Natural killer cell (primary cell): Measurements from ENCODE around the gene ARHGDIA. TPM values are rescaled to one million over a fixed set of nuclear protein-coding genes. Genes with fewer than 3 reads are reported as not detected.

ENCODE experiments used
- ATAC-seq, 3 donors: fragments of 150-1000 bp in 2 of 3; fragments of 200-7000 bp in 1 of 3; cut with Tn5 transposase; 1 replicate in 1 of 3; 2 replicates in 2 of 3; pipeline ENCODE4 v1.10.0; 2021; ENCODE audit warnings: mild to moderate bottlenecking in 2 of 3, moderate library complexity in 2 of 3
- DNase-seq, 2 donors: peaks; one replicate each; pipeline versions ENCODE4 v3.0.0 to v3.0.0-alpha.2; 2013 to 2021; ENCODE audit warnings: mixed read lengths in 1 of 2
- H3K27ac ChIP-seq: one replicate; pipeline ENCODE4 v1.5.1; 2013; ENCODE audit warnings: mild to moderate bottlenecking, low read length
- H3K27me3 ChIP-seq: one replicate; pipeline ENCODE4 v1.6.1; 2013; ENCODE audit warnings: low read length; ENCODE audit not compliant: control insufficient read depth, insufficient read depth
- H3K36me3 ChIP-seq: one replicate; pipeline ENCODE4 v1.6.1; 2013; ENCODE audit warnings: low read length; ENCODE audit not compliant: control insufficient read depth, insufficient read depth
- H3K4me1 ChIP-seq: one replicate; pipeline ENCODE4 v1.6.1; 2013; ENCODE audit warnings: low read length; ENCODE audit not compliant: control insufficient read depth, insufficient read depth
- H3K4me3 ChIP-seq: one replicate; pipeline ENCODE4 v1.5.1; 2013; ENCODE audit warnings: low read length
- H3K9me3 ChIP-seq: one replicate; pipeline ENCODE4 v1.6.1; 2013; ENCODE audit warnings: low read length; ENCODE audit not compliant: control insufficient read depth, insufficient read depth
- H3K27ac Mint-ChIP-seq, 2 donors: one replicate each; pipeline ENCODE4 v1.8.0; 2022; ENCODE audit warnings: mild to moderate bottlenecking in 2 of 2, mixed read lengths in 2 of 2, moderate library complexity in 1 of 2
- H3K27me3 Mint-ChIP-seq, 2 donors: one replicate each; pipeline ENCODE4 v1.8.0; 2022; ENCODE audit warnings: low read depth in 2 of 2, mixed read lengths in 2 of 2
- H3K36me3 Mint-ChIP-seq: one replicate; pipeline ENCODE4 v1.8.0; 2022; ENCODE audit warnings: mixed read lengths
- H3K4me1 Mint-ChIP-seq, 2 donors: one replicate each; pipeline ENCODE4 v1.8.0; 2022; ENCODE audit warnings: mixed read lengths in 2 of 2
- H3K4me3 Mint-ChIP-seq: one replicate; pipeline ENCODE4 v1.8.0; 2022; ENCODE audit warnings: mild to moderate bottlenecking, moderate library complexity, mixed read lengths
- H3K9me3 Mint-ChIP-seq, 2 donors: one replicate each; pipeline ENCODE4 v1.8.0; 2022; ENCODE audit warnings: mixed read lengths in 2 of 2
- CTCF ChIP-seq: fragments of 200-600 bp; IDR thresholded peaks from one replicate; pipeline ENCODE4 v1.8.0; 2022; ENCODE audit warnings: antibody characterized with exemption
- WGBS: methylation state at CpG from one replicate; pipeline ENCODE4 v1.1.7; 2013; ENCODE audit warnings: missing lambda C conversion rate; ENCODE audit not compliant: insufficient coverage; 5-methylcytosine and 5-hydroxymethylcytosine counted together
- intact Hi-C: fragments of 100-400 bp; cut with micrococcal nuclease; formaldehyde crosslinking; loops from one replicate; pipeline ENCODE4 v1.14.2; 2022
- total RNA-seq, 4 donors: library from RNA; stranded (reverse); fragments of 120-200 nt in 1 of 4; gene quantifications; one replicate each; pipeline versions ENCODE4 v1.2.3 to v1.2.4, GENCODE V29; 2013 to 2022

Gene ARHGDIA
- total RNA-seq, 3 donors from 2014 or later (not counting 1 experiment from before 2014, with no cell fraction given): 600 to 824 (median 689) TPM

DNA sequence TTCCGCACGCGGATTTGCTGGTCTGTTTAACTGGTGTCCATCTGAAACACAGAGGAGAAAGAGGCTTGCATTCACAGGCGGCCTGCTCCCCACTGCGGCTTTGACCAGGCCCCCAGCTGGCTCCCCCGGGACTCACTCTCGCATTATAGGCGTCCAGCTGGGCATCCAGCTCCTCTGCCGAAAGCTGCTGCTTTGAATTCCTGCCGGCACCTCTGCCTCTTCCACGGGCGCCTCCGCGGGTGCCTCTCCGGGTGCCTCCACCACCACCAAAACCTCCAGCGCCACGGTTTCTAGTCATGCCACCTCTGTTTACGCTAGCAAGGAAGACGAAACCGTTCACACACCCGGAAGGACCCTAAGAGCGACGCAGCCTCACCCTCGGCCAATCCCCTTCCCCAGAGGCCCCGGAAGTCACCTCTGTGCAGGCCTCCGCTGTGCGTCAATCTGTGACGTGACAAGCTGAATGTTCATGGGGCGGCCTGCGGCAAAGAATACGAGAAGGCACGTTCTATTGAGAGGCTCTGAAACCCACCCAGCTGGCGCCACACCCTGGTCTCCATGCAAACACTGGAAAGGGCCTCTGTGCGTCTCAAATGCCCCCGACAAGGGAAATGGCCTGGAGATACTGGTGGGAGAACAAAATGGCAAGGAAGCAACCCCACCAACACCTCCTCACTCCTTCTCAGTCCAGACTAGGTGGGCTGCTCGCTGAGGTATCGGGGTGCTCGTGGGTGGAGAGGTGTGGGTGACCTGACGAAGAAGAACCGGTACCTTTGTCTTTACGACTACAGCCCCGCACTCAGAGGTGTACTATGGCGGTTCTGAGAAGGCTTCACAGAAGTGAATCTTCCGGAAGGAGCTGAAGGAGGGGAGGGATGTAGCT is 17.2 kb upstream of the ARHGDIA start:
- peaks cover 23% of the 10 kb centered on the region for H3K4me1 ChIP-seq
- peak overlapping the region; percentile 61 for H3K4me3 Mint-ChIP-seq
- H3K9me3 Mint-ChIP-seq: no peaks in the 10 kb centered on the region
- no peak for TF ChIP-seq CTCF
- no peaks in the 10 kb centered on the region for H3K27me3 ChIP-seq
- DNase-seq (no peak), ATAC-seq (no peak)
- 97% methylated on average over 44 of the region's 44 CpGs for WGBS
- peak overlapping the region in 1 of 2 donors; percentile 48 for H3K27ac Mint-ChIP-seq
- H3K36me3 ChIP-seq: peaks cover 47% of the 10 kb centered on the region
- H3K27ac ChIP-seq: no peak overlapping the region
- H3K9me3 ChIP-seq: no peaks in the 10 kb centered on the region
- intact Hi-C loops: no loop called here
- no peak overlapping the region for H3K4me3 ChIP-seq
- peaks cover 10 to 25% of the 10 kb centered on the region in 2 donors for H3K4me1 Mint-ChIP-seq
- H3K36me3 Mint-ChIP-seq: no peaks in the 10 kb centered on the region
- H3K27me3 Mint-ChIP-seq: no peaks in the 10 kb centered on the region

GRCh38 chr17:81885869-81886548 is 14.9 kb upstream of the ARHGDIA start:
- DNase-seq (no peak), ATAC-seq (no peak)
- no peak overlapping the region for H3K27ac ChIP-seq
- H3K36me3 Mint-ChIP-seq: no peaks in the 10 kb centered on the region
- H3K4me1 Mint-ChIP-seq: peaks cover 10 to 20% of the 10 kb centered on the region in 2 donors
- 95% methylated on average over 11 of the region's 11 CpGs for WGBS
- H3K4me3 ChIP-seq: no peak overlapping the region
- H3K9me3 Mint-ChIP-seq: no peaks in the 10 kb centered on the region
- no peaks in the 10 kb centered on the region for H3K27me3 Mint-ChIP-seq
- H3K27ac Mint-ChIP-seq: peak overlapping the region; percentile 57 to 67
- H3K27me3 ChIP-seq: no peaks in the 10 kb centered on the region
- peaks cover 14% of the 10 kb centered on the region for H3K4me1 ChIP-seq
- no peak for TF ChIP-seq CTCF
- H3K4me3 Mint-ChIP-seq: no peak overlapping the region
- no peaks in the 10 kb centered on the region for H3K9me3 ChIP-seq
- intact Hi-C loops: no loop called here
- peaks cover 47% of the 10 kb centered on the region for H3K36me3 ChIP-seq

- Mint-ChIP-seq H3K27ac (peak overlapping the region; percentile 57 to 67), H3K4me3 (peak overlapping the region; percentile 25)
- TF ChIP-seq CTCF: no peak
These were observed 14.3 kb upstream of the ARHGDIA start for GRCh38 chr17:81885454-81885853.

More at GRCh38 chr17:81885454-81885853, 14.3 kb upstream of the ARHGDIA start:
- H3K27me3 ChIP-seq: no peaks in the 10 kb centered on the region
- H3K9me3 ChIP-seq: no peaks in the 10 kb centered on the region
- DNase-seq: no peak
- no peak overlapping the region for H3K4me3 ChIP-seq
- peaks cover 9% of the 10 kb centered on the region for H3K4me1 ChIP-seq
- H3K36me3 Mint-ChIP-seq: no peaks in the 10 kb centered on the region
- no peak overlapping the region for H3K27ac ChIP-seq
- no peaks in the 10 kb centered on the region for H3K9me3 Mint-ChIP-seq
- no peaks in the 10 kb centered on the region for H3K27me3 Mint-ChIP-seq
- peaks cover 47% of the 10 kb centered on the region for H3K36me3 ChIP-seq
- intact Hi-C loops: no loop called here
- WGBS: 95% methylated on average over 10 of the region's 10 CpGs
- peak in 1 of 3 donors; percentile 17 for ATAC-seq
- H3K4me1 Mint-ChIP-seq: peaks cover 10 to 20% of the 10 kb centered on the region in 2 donors
